ENCODE measurements around the gene ARPC3. TPM values are rescaled to one million over a fixed set of nuclear protein-coding genes. Genes with fewer than 3 reads are reported as not detected.
A peak's percentile ranks its signal among the peaks of the same experiment; 100 is the strongest.
"Not testable (repeated sequence)": the region's sequence is repeated elsewhere in the genome, so short reads cannot be mapped to it uniquely, and the experiment has no call there.

Gene ARPC3
- 311 TPM for polyA plus RNA-seq (2013, experiment 1 of 2; ENCODE audit: insufficient read length)
- polyA plus RNA-seq (2013, experiment 2 of 2; ENCODE audit: insufficient read length) = 299 TPM

- peak; percentile 96 for DNase-seq
Measured at GRCh38 chr12:110449799-110450497, at the start of gene ARPC3. TSS of gene ARPC3 (minus strand) at chr12:110450337. CDS start at chr12:110450260, 77 bp downstream.

- DNase-seq = peak; percentile 54
Measured at GRCh38 chr12:110498984-110499706, 49.0 kb upstream of the ARPC3 start.

- DNase-seq = no peak
Measured at GRCh38 chr12:110475426-110475825, 25.3 kb upstream of the ARPC3 start.

- DNase-seq = peak; percentile 99
Measured at GRCh38 chr12:110468214-110469048, 18.3 kb upstream of the ARPC3 start, which contains the start of the genes FAM216A and GPN3. TSS of gene FAM216A (plus strand) at chr12:110468845. CDS start at chr12:110468876, 31 bp downstream. TSS of gene GPN3 (minus strand) at chr12:110468257. CDS start at chr12:110468203, 54 bp downstream.

GRCh38 chr12:110467847-110468213, 17.7 kb upstream of the ARPC3 start:
- no peak for DNase-seq

- DNase-seq = no peak
Measured at GRCh38 chr12:110466791-110467190, 16.7 kb upstream of the ARPC3 start.

GRCh38 chr12:110465765-110466164, 15.6 kb upstream of the ARPC3 start:
- not testable (repeated sequence) for DNase-seq

- DNase-seq = no peak
Measured at GRCh38 chr12:110465024-110465423, 14.9 kb upstream of the ARPC3 start.

GRCh38 chr12:110461189-110461588, 11.1 kb upstream of the ARPC3 start:
- not testable (repeated sequence) for DNase-seq

- no peak for DNase-seq
Measured at GRCh38 chr12:110458756-110459155, 8.6 kb upstream of the ARPC3 start.

GRCh38 chr12:110453569-110454296, 3.6 kb upstream of the ARPC3 start:
- no peak for DNase-seq

- DNase-seq = no peak
Measured at GRCh38 chr12:110451263-110451662, 1.1 kb upstream of the ARPC3 start.

- no peak for DNase-seq
Measured at GRCh38 chr12:110444455-110444854, 5.7 kb downstream of the ARPC3 start.

GRCh38 chr12:110436231-110436630, 13.9 kb downstream of the ARPC3 start:
- DNase-seq = no peak

GRCh38 chr12:110431957-110432587, 18.1 kb downstream of the ARPC3 start:
- DNase-seq = no peak

GRCh38 chr12:110429676-110430075, 20.5 kb downstream of the ARPC3 start:
- not testable (repeated sequence) for DNase-seq

GRCh38 chr12:110426406-110426805, 23.7 kb downstream of the ARPC3 start:
- no peak for DNase-seq

GRCh38 chr12:110424237-110424636, 25.9 kb downstream of the ARPC3 start:
- DNase-seq = peak; percentile 62

GRCh38 chr12:110421701-110422100, 28.4 kb downstream of the ARPC3 start:
- no peak for DNase-seq

GRCh38 chr12:110421159-110421661, 28.9 kb downstream of the ARPC3 start:
- no peak for DNase-seq

GRCh38 chr12:110420644-110421043, 29.5 kb downstream of the ARPC3 start:
- DNase-seq = not testable (repeated sequence)

Measured in fibroblast of skin of scalp (primary cell).